HG03442 (cell line): ENCODE measurements around the gene DOCK3.
"Not testable (repeated sequence)": the region's sequence is repeated elsewhere in the genome, so short reads cannot be mapped to it uniquely, and the experiment has no call there.

ENCODE experiments used
- ATAC-seq: cut with Tn5 transposase; IDR thresholded peaks from one replicate; pipeline ENCODE4 v1.9.1; 2021; ENCODE audit warnings: mild to moderate bottlenecking, moderate library complexity; ENCODE audit not compliant: unreplicated experiment

The DOCK3 gene

GRCh38 chr3:50803805-50804204 is 129.1 kb downstream of the DOCK3 start:
- not testable (repeated sequence) for ATAC-seq

GRCh38 chr3:50804376-50804775 is 129.6 kb downstream of the DOCK3 start:
- ATAC-seq, result not testable (repeated sequence)

- no peak for ATAC-seq
Observed at GRCh38 chr3:50805321-50805720, 130.6 kb downstream of the DOCK3 start.

- ATAC-seq, result no peak
Observed at GRCh38 chr3:50806031-50806430, 131.3 kb downstream of the DOCK3 start.

- no peak for ATAC-seq
Observed at GRCh38 chr3:50806806-50807205, 132.1 kb downstream of the DOCK3 start.

GRCh38 chr3:50807266-50807665 is 132.5 kb downstream of the DOCK3 start:
- ATAC-seq, result no peak

- ATAC-seq, result no peak
Observed at GRCh38 chr3:50811893-50812292, 137.2 kb downstream of the DOCK3 start.

GRCh38 chr3:50815844-50816243 is 141.1 kb downstream of the DOCK3 start:
- no peak for ATAC-seq

- ATAC-seq, result no peak
Observed at GRCh38 chr3:50816894-50817293, 142.2 kb downstream of the DOCK3 start.

- ATAC-seq, result no peak
Observed at GRCh38 chr3:50817756-50818529, 143.2 kb downstream of the DOCK3 start.

GRCh38 chr3:50819882-50820281 is 145.2 kb downstream of the DOCK3 start:
- ATAC-seq, result no peak

GRCh38 chr3:50825841-50826240 is 151.1 kb downstream of the DOCK3 start:
- no peak for ATAC-seq

- no peak for ATAC-seq
Observed at GRCh38 chr3:50830451-50830850, 155.7 kb downstream of the DOCK3 start.

GRCh38 chr3:50831009-50831408 is 156.3 kb downstream of the DOCK3 start:
- ATAC-seq, result not testable (repeated sequence)

GRCh38 chr3:50840983-50841489 is 166.3 kb downstream of the DOCK3 start:
- no peak for ATAC-seq

GRCh38 chr3:50848308-50848707 is 173.6 kb downstream of the DOCK3 start:
- no peak for ATAC-seq

GRCh38 chr3:50850639-50851511 is 176.1 kb downstream of the DOCK3 start:
- no peak for ATAC-seq

- ATAC-seq, result no peak
Observed at GRCh38 chr3:50853936-50854335, 179.2 kb downstream of the DOCK3 start.

- ATAC-seq, result no peak
Observed at GRCh38 chr3:50862221-50862620, 187.5 kb downstream of the DOCK3 start.

- ATAC-seq, result no peak
Observed at GRCh38 chr3:50873376-50874157, 198.8 kb downstream of the DOCK3 start.

- ATAC-seq, result not testable (repeated sequence)
Observed at GRCh38 chr3:50874876-50875275, 200.1 kb downstream of the DOCK3 start.
